Glomerular visceral epithelial cell (primary cell): ENCODE data around the gene UGGT1.

Experiments used
- DNase-seq: peaks from one replicate; pipeline ENCODE4 v3.0.0-alpha.2; 2016; ENCODE audit errors: extremely low spot score

Gene UGGT1

DNA sequence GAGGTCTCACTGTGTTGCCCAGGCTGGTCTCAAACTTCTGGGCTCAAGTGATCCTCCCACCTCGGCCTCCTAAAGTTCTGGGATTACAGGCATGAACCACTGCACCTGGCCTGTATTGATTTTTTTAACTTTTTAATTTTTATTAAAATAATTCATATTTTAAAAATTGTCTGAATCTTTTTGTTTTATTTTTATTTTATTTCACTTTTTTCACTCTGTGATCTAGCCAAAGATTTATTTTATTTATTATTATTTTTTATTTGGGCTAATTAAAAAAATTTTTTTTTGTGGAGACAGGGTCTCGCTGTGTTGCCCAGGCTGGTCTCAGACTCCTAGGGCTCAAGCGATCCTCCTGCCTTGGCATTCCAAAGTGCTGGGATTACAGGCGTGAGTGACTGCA lies 14.1 kb downstream of the UGGT1 start:
- DNase-seq: no peak

DNA sequence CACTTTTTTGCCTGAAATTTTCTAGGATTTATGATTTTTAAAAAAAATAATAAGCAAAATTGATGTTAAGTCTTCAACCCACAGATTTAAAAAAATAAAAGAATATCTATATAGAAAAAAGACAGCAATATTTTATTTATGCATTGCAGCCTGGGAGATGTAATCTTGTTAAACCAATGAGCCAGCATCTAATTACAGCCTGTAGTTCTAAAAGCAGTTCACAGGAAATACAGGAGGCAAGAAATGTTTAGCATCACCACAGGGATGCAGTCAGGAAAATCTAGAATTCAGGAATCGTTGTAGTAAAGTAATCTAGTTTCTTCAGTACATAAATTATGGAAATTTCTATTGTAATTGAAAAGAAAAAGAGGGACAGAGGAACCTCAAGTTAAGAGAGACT lies 17.2 kb downstream of the UGGT1 start:
- DNase-seq: no peak

DNA sequence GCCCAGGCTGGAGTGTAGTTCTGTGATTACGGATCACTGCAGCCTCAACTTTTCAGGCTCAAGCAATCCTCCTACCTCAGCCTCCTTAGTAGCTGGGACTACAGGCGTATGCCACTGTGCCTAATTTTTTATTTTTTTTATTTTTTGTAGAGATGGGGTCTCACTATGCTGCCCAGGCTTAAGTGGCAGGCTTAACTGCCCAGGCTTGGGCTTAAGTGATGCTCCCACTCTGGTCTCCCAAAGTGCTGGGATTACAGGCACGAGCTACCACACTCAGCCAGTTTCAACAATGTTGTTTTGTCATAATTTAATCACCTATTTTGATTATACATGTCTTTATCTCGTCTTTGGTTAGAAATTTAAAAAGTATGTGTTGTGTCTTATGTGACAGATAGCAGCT lies 18.2 kb downstream of the UGGT1 start:
- DNase-seq: no peak

- no peak for DNase-seq
Measured at GRCh38 chr2:128115921-128116623, 25.1 kb downstream of the UGGT1 start.

GRCh38 chr2:128134573-128134972 lies 43.6 kb downstream of the UGGT1 start:
- no peak for DNase-seq

DNA sequence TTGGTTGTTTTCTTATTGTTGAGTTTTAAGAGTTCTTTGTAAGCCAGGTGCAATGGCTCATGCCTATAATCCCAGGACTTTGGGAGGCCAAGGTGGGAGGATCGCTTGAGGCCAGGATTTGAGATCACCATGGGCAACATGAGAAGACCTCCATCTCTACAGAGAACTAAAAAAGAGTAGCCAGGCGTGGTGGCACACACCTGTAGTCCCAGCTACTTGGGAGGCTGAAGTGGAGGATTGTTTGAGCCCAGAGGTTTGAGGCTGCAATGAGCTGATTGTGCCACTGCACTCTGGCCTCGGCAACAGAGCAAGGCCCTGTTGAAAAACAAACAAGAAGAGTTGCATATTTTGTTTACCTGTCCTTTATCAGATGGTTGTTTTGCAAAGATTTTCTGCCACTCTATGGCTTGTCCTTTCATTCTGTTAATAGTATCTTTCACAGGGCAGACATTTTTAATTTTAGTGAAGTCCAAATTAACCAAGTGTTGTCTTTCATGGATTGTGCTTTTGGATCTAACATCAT lies 46.2 kb downstream of the UGGT1 start:
- DNase-seq: no peak

- DNase-seq: no peak
Measured at GRCh38 chr2:128139624-128140023, 48.6 kb downstream of the UGGT1 start.

DNA sequence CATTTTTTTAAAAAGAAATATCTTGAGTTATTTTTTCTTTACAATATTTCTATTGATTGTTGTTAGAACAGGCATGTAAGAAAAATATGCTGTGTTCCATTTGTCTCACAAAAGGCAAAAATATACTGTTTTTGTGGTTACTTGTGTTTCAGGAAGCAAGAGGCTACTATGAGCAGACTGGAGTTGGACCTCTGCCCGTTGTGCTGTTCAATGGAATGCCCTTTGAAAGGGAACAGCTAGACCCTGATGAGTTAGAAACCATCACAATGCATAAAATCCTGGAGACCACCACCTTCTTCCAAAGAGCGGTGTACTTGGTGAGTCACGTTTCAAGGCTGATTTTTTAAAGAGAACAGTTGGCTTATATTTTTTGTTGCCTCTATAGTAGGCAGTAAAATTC lies 54.7 kb downstream of the UGGT1 start:
- DNase-seq: no peak

GRCh38 chr2:128153786-128154185 lies 62.8 kb downstream of the UGGT1 start:
- DNase-seq: no peak

DNA sequence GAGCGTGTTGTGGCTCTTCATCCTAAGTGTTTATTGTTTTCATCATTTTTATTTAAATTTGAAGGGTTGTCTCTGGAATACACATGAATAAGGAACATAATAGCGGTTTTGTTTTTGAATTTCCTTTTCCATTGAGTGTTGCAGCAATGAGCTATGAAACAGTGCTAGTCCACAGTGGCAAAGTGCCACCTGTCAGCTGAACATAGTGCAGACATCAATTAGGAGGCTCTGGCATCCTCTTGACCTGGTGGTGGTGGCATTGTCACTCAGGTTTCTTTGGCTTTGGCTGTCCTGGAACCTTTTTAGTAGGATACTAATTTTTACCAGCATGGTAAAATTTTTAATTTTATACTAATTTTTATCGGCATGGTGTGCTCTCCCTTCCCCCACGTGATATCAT lies 63.2 kb downstream of the UGGT1 start:
- no peak for DNase-seq

DNA sequence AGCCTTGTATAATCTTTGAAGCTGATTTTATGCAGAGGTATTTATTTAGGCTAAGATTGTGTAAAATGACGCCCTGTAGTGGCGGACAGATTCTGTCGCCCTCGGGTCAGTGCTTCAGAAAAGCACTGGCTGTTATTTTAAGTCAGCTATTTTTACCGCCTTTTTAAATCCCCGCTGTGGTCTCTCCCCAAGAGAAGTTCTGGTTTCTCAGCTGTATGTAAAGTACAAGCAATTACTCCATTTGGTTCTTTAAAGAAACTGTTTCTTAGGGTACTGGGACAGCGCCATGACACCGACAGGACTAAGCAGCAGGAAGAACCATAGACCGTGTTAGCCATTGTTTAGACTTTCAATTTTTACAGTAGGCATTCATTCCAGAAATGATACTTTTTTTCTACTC lies 65.0 kb downstream of the UGGT1 start:
- no peak for DNase-seq

- DNase-seq: no peak
Measured at GRCh38 chr2:128156812-128157211, 65.8 kb downstream of the UGGT1 start.

GRCh38 chr2:128157644-128158043 lies 66.6 kb downstream of the UGGT1 start:
- no peak for DNase-seq

DNA sequence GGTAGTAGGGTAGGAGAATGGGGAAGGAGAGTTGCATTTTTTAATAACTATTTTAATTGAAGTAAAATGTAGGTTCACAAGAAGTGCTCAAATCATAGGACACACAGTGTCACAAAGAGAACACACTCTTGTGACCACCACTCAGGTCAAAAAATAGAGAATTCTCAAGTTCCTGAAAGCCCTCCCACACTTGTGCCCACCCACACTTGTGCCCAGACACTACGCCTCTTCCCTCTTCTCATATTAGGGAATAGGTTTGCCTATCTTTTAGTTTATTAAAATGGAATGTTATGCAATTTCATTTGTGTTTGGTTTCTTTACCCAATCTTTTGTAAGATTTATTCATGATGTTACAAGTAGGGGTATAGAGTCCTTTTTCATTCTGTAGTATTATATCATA lies 67.2 kb downstream of the UGGT1 start:
- no peak for DNase-seq

DNA sequence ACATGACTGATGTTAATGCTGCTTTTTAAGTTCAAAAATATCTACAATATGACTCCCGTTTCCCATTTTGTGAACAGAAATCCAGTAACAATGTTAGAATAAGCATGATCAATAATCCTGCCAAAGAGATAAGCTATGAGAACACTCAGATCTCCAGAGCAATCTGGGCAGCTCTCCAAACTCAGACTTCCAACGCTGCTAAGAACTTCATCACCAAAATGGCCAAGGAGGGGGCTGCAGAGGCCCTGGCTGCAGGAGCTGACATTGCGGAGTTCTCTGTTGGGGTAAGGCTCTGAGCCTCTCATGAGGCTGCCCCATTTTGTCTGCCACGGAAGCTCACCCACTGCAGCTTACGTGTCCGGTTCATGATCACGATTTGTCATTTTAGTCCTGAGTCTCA lies 68.4 kb downstream of the UGGT1 start:
- DNase-seq: no peak

DNA sequence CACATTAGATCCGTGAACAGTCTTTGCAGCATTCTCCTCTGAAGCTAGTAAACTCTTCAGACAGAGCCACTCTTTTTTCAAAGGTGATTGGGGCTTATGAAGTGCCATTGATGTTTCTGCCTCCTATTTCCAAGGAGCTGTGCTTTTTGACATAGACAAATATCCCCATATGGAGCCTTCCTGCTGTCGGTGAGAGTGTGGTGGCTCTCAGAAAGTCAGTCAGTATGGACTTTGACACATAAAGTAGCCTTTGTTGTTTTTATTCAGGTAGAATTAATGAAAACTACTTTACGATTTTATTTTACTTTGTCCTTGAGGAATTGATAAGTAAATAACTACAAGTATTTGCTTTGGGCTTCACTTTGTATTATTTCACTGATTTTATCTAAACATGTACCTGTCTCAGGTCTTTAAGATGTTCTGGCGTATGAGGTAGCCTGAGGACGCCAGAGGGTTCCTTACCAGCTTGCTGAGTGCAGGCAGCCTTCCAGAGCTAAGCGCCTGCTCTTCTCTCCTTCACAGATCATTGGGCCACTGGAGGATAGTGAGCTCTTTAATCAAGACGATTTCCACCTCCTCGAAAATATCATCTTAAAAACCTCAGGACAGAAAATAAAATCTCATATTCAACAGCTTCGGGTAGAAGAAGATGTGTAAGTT lies 69.7 kb downstream of the UGGT1 start:
- DNase-seq: no peak

DNA sequence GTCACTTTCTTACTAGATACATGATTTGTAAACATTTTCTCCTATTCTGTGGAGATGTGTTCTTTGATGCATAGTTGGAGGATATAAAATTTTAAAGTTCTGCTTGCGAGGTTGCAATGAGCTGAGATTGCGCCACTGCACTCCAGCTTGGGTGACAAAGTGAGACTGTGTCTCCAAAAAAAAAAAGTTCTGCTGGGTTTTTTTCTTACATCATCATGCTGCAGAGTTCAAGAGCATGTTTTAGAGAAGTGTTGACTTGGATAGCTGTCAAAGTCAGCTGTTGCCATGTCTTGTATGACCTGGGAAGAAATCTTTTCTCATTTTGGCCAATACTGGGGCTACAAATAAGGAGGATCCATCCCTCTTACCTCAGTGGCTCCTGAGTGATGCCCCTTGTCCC lies 71.3 kb downstream of the UGGT1 start:
- no peak for DNase-seq

DNA sequence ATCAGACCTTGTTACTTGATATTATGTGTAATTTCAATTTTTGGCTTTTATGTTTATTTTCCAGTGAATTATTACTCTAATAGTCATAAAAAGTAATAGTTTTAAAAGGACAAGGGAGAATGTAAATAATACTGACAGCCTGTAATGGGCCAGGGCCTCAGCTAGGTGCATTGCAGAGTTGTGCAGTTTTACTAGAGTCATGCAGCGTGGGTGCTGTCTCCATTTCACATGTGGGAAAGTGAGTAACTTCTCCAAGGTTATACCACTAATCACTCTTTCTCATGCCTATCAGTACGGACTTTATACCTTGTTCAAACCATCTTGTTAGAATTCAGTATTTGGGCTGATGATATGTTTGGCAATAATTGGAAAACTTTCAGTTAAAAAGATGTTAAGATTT lies 73.3 kb downstream of the UGGT1 start:
- no peak for DNase-seq

- DNase-seq: no peak
Measured at GRCh38 chr2:128166746-128167353, 75.8 kb downstream of the UGGT1 start.

- DNase-seq: no peak
Measured at GRCh38 chr2:128169094-128169493, 78.1 kb downstream of the UGGT1 start.

GRCh38 chr2:128169497-128169896 lies 78.5 kb downstream of the UGGT1 start:
- DNase-seq: no peak

GRCh38 chr2:128169933-128170709 lies 79.1 kb downstream of the UGGT1 start:
- DNase-seq: no peak
